Astrocyte (in vitro differentiated cells and primary cell): Measurements from ENCODE around the gene PASK. TPM values are rescaled to one million over a fixed set of nuclear protein-coding genes. Genes with fewer than 3 reads are reported as not detected.

Experiments
- DNase-seq: peaks from one replicate; pipeline ENCODE4 v3.0.0-alpha.2; 2010; ENCODE audit warnings: low read depth
- FAIRE-seq: peaks from 2 replicates; lab custom pipeline; 2011; peaks lifted over from hg19 to GRCh38; lab: Jason Lieb, UNC
- H2AFZ ChIP-seq: 2 replicates; pipeline ENCODE4 v1.6.0; 2012; ENCODE audit warnings: low read depth, low read length, inconsistent platforms
- H3K27ac ChIP-seq: 2 replicates; pipeline ENCODE4 v1.5.1; 2011; ENCODE audit warnings: low read depth, low read length, inconsistent platforms
- H3K27me3 ChIP-seq: 2 replicates; pipeline ENCODE4 v1.6.0; 2011; ENCODE audit warnings: low read length, inconsistent platforms; ENCODE audit not compliant: insufficient read depth
- H3K36me3 ChIP-seq: 2 replicates; pipeline ENCODE4 v1.5.1; 2011; ENCODE audit warnings: low read length, inconsistent platforms; ENCODE audit not compliant: insufficient read depth
- H3K4me1 ChIP-seq: 2 replicates; pipeline ENCODE4 v1.5.1; 2011; ENCODE audit warnings: low read length, inconsistent platforms; ENCODE audit not compliant: insufficient read depth
- H3K4me2 ChIP-seq: 2 replicates; pipeline ENCODE4 v1.6.0; 2012; ENCODE audit warnings: low read length, inconsistent platforms
- H3K4me3 ChIP-seq: 2 replicates; pipeline ENCODE4 v1.5.1; 2011; ENCODE audit warnings: low read depth, mild to moderate bottlenecking, low read length, inconsistent platforms; ENCODE audit not compliant: insufficient read depth
- H3K79me2 ChIP-seq: 2 replicates; pipeline ENCODE4 v1.6.0; 2012; ENCODE audit warnings: mild to moderate bottlenecking, low read length, inconsistent platforms; ENCODE audit not compliant: insufficient read depth
- H3K9ac ChIP-seq: 2 replicates; pipeline ENCODE4 v1.6.0; 2012; ENCODE audit warnings: mild to moderate bottlenecking, low read length, inconsistent platforms
- H3K9me3 ChIP-seq: 2 replicates; pipeline ENCODE4 v1.5.1; 2012; ENCODE audit warnings: low read depth, mild to moderate bottlenecking, low read length, inconsistent platforms; ENCODE audit not compliant: insufficient read depth
- H4K20me1 ChIP-seq: 2 replicates; pipeline ENCODE4 v1.6.0; 2012; ENCODE audit warnings: low read length, inconsistent platforms; ENCODE audit not compliant: insufficient read depth
- H3K27ac Mint-ChIP-seq: one replicate; pipeline ENCODE4 v1.8.0; 2021; ENCODE audit warnings: mild to moderate bottlenecking, mixed read lengths; ENCODE audit not compliant: unreplicated experiment
- H3K27me3 Mint-ChIP-seq: one replicate; pipeline ENCODE4 v1.8.0; 2021; ENCODE audit warnings: low read depth, mixed read lengths; ENCODE audit not compliant: unreplicated experiment
- H3K36me3 Mint-ChIP-seq: one replicate; pipeline ENCODE4 v1.8.0; 2021; ENCODE audit warnings: low read depth, mixed read lengths; ENCODE audit not compliant: unreplicated experiment
- H3K4me1 Mint-ChIP-seq: one replicate; pipeline ENCODE4 v1.8.0; 2021; ENCODE audit warnings: low read depth, mixed read lengths; ENCODE audit not compliant: unreplicated experiment
- H3K4me3 Mint-ChIP-seq: one replicate; pipeline ENCODE4 v1.8.0; 2021; ENCODE audit warnings: mild to moderate bottlenecking, moderate library complexity, mixed read lengths; ENCODE audit not compliant: unreplicated experiment
- H3K9me3 Mint-ChIP-seq: one replicate; pipeline ENCODE4 v1.8.0; 2021; ENCODE audit warnings: mild to moderate bottlenecking, mixed read lengths; ENCODE audit not compliant: unreplicated experiment
- CTCF ChIP-seq: IDR thresholded peaks from 2 replicates; pipeline ENCODE4 v1.5.1; 2011; ENCODE audit warnings: low read depth, mild to moderate bottlenecking, inconsistent platforms, low read length, moderate library complexity; ENCODE audit not compliant: insufficient read depth
- EZH2 ChIP-seq: IDR thresholded peaks from 2 replicates; pipeline ENCODE4 v1.6.1; 2012; ENCODE audit warnings: mild to moderate bottlenecking, low read length, inconsistent platforms; ENCODE audit not compliant: insufficient read depth
- total RNA-seq: library from RNA; stranded (reverse); gene quantifications from 2 replicates; pipeline ENCODE4 v1.2.1, GENCODE V29; 2021

Gene PASK
- total RNA-seq, 1 donor from 2014 or later, result 8.0 TPM

- H3K36me3 Mint-ChIP-seq, result peaks cover 2% of the 10 kb centered on the region
- Histone ChIP-seq H4K20me1 (no peaks in the 10 kb centered on the region), H3K9ac (no peak overlapping the region), H3K4me1 (no peaks in the 10 kb centered on the region), H3K9me3 (no peaks in the 10 kb centered on the region), H3K27ac (no peak overlapping the region), H2AFZ (no peak overlapping the region), H3K27me3 (no peaks in the 10 kb centered on the region), H3K4me3 (no peak overlapping the region), H3K36me3 (no peaks in the 10 kb centered on the region), H3K79me2 (no peaks in the 10 kb centered on the region), H3K4me2 (no peak overlapping the region)
- H3K27me3 Mint-ChIP-seq, result no peaks in the 10 kb centered on the region
- H3K4me3 Mint-ChIP-seq, result no peak overlapping the region
- no peak for DNase-seq
- H3K9me3 Mint-ChIP-seq, result no peaks in the 10 kb centered on the region
- no peak overlapping the region for H3K27ac Mint-ChIP-seq
- no peak for TF ChIP-seq EZH2
- no peak for TF ChIP-seq CTCF
- no peaks in the 10 kb centered on the region for H3K4me1 Mint-ChIP-seq
- no peak for FAIRE-seq
These were observed 36.7 kb downstream of the PASK start for GRCh38 chr2:241112592-241112991.

- no peak overlapping the region for H3K4me3 ChIP-seq
- H3K27me3 ChIP-seq, result no peaks in the 10 kb centered on the region
- H3K4me1 ChIP-seq, result no peaks in the 10 kb centered on the region
- FAIRE-seq, result no peak
- no peak for DNase-seq
- H3K9ac ChIP-seq, result no peak overlapping the region
- TF ChIP-seq CTCF, result no peak
- Mint-ChIP-seq H3K4me3 (no peak overlapping the region), H3K36me3 (peaks cover 2% of the 10 kb centered on the region), H3K27ac (no peak overlapping the region), H3K4me1 (no peaks in the 10 kb centered on the region), H3K27me3 (no peaks in the 10 kb centered on the region), H3K9me3 (no peaks in the 10 kb centered on the region)
- H3K27ac ChIP-seq, result no peak overlapping the region
- no peak overlapping the region for H3K4me2 ChIP-seq
- H4K20me1 ChIP-seq, result no peaks in the 10 kb centered on the region
- no peaks in the 10 kb centered on the region for H3K36me3 ChIP-seq
- H2AFZ ChIP-seq, result no peak overlapping the region
- no peaks in the 10 kb centered on the region for H3K79me2 ChIP-seq
- no peaks in the 10 kb centered on the region for H3K9me3 ChIP-seq
These were observed 37.2 kb downstream of the PASK start for GRCh38 chr2:241112046-241112445.

GRCh38 chr2:241111440-241111805 is 37.8 kb downstream of the PASK start:
- no peaks in the 10 kb centered on the region for H3K36me3 ChIP-seq
- peaks cover 3% of the 10 kb centered on the region for H3K27me3 Mint-ChIP-seq
- H3K4me1 ChIP-seq, result no peaks in the 10 kb centered on the region
- no peak for FAIRE-seq
- no peaks in the 10 kb centered on the region for H3K9me3 Mint-ChIP-seq
- H3K4me3 Mint-ChIP-seq, result no peak overlapping the region
- H3K36me3 Mint-ChIP-seq, result peaks cover 2% of the 10 kb centered on the region
- H3K9ac ChIP-seq, result no peak overlapping the region
- H3K27ac ChIP-seq, result no peak overlapping the region
- no peaks in the 10 kb centered on the region for H3K27me3 ChIP-seq
- no peaks in the 10 kb centered on the region for H4K20me1 ChIP-seq
- no peaks in the 10 kb centered on the region for H3K9me3 ChIP-seq
- H3K4me1 Mint-ChIP-seq, result no peaks in the 10 kb centered on the region
- no peak overlapping the region for H2AFZ ChIP-seq
- no peak overlapping the region for H3K4me3 ChIP-seq
- TF ChIP-seq CTCF (no peak), EZH2 (no peak)
- peak overlapping the region; percentile 44 for H3K27ac Mint-ChIP-seq
- no peak overlapping the region for H3K4me2 ChIP-seq
- no peaks in the 10 kb centered on the region for H3K79me2 ChIP-seq
- no peak for DNase-seq
